GM10248 (cell line): Measurements from ENCODE around the gene NR5A1.

Source experiments
- CTCF ChIA-PET: fragments of 300-600 bp; sonication (Branson Sonifier 250); formaldehyde crosslinking; extraction: SDS; loops from one replicate; lab custom pipeline; 2021; ENCODE audit warnings: antibody characterized with exemption; lab: Yijun Ruan, JAX
- POLR2A ChIA-PET: fragments of 350-650 bp; sonication (Branson Sonifier 250); formaldehyde crosslinking; extraction: SDS; loops from one replicate; lab custom pipeline; 2020; ENCODE audit warnings: antibody characterized with exemption; lab: Yijun Ruan, JAX
- DNase-seq: peaks from one replicate; pipeline ENCODE4 v3.0.0; 2012; ENCODE audit errors: extremely low spot score
- TF ChIP-seq, protein P1 (sequence below): IDR thresholded peaks from 2 replicates; pipeline ENCODE4 v1.5.1; 2012; ENCODE audit warnings: mild to moderate bottlenecking, low read depth; ENCODE audit errors: extremely low read depth, missing control alignments, control extremely low read depth

Gene NR5A1

DNA sequence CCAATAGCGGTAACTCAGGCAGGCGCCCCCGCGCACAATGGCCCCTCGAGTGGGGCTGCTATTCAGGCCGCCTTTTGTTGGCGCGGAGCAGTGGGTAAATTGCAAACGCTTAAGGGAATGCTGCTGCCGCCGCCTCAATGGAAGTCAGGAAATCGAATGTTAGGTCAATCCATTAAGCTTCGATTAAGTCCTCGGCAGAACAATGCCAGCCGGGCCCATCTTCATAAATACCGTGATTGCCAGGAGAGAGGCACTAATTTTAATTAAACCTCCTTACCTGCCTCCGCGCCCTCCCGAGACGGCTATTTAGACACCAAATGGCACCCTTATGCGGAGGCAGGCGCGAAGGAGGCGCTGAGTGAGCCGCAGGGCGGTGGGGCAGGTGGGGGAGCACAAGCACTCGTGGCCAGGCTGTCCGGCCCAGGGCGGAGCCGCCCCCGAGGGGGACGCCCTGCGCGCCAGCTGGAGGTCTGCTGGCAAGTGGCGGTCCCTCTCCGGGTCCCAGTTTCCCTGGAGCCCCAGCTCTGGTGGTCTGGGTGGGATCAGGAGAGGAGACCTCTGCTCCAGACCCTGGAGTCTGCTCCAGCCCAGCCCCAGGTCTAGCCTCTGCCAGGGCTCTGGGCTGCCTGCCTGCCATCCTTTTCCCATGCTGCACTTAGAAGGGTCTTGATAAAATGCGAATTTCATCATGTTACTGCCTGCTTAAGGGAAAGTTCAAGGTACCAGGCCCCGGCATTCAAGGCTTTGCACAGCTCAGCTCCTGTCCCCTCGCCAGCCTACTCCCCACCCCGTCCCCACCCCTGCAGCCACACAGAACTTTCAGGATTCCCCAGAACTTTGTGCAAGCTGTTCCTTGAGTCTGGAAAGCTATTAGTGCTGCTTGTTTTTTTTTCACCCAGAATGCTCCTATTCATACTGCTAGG is 19.7 kb downstream of the NR5A1 start:
- ChIA-PET CTCF (interaction anchor here (1.4 kb wide), 1 partner anchor 52 kb away, joined by 3 read pairs; no protein-coding TSS in a partner anchor), POLR2A (no interaction called here)
- TF ChIP-seq, protein P1, sequence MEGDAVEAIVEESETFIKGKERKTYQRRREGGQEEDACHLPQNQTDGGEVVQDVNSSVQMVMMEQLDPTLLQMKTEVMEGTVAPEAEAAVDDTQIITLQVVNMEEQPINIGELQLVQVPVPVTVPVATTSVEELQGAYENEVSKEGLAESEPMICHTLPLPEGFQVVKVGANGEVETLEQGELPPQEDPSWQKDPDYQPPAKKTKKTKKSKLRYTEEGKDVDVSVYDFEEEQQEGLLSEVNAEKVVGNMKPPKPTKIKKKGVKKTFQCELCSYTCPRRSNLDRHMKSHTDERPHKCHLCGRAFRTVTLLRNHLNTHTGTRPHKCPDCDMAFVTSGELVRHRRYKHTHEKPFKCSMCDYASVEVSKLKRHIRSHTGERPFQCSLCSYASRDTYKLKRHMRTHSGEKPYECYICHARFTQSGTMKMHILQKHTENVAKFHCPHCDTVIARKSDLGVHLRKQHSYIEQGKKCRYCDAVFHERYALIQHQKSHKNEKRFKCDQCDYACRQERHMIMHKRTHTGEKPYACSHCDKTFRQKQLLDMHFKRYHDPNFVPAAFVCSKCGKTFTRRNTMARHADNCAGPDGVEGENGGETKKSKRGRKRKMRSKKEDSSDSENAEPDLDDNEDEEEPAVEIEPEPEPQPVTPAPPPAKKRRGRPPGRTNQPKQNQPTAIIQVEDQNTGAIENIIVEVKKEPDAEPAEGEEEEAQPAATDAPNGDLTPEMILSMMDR, result no peak
- DNase-seq, result no peak

DNA sequence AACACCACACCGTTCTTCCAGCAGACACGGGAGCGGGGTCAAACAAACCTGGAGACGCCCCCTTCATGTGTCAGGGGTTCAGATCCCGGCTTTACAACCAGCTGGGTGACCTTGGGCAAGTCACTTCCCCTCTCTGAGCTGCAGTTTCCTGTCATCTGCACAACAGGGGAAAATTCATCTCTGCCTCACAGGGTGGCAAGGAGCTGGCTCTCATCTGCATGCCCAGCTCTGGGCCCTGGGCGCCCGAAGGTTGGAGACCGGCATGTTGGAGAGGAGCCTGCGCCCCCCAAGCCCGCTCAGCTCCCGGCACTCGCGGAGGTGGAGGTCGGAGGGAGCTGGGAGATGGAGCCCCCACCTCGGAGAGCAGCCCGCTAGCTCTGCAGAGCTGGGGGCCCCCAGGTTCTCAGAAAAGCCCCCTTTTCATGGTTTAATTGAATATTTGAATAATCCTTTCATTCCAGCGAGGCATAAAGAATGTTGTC is 20.4 kb downstream of the NR5A1 start:
- POLR2A ChIA-PET, result no interaction called here
- CTCF ChIA-PET, result interaction anchor here (1.4 kb wide), 1 partner anchor 53 kb away, joined by 3 read pairs; no protein-coding TSS in a partner anchor
- TF ChIP-seq, protein P1, result no peak
- no peak for DNase-seq

DNA sequence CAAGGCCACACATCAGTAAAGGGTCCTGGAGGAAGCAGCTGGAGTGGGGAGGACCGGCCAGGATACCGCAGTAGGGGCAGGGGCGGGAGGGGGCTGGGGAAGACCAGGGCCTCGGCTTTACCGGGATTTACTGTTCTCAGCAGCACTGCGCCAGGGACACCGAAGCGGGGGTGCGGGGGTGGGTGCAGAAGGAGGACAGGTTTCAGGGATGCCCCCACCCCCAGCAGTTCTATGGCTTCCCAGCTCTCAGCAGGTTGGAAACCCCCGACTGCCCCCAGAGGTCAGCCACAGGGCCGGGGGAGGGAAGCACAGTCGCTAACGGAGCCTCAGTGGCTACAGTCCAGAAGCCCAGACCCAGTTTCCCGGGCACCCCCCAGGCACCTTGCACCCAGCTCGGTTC is 21.3 kb downstream of the NR5A1 start:
- DNase-seq, result no peak
- ChIA-PET POLR2A (no interaction called here), CTCF (no interaction called here)
- TF ChIP-seq, protein P1, result no peak

DNA sequence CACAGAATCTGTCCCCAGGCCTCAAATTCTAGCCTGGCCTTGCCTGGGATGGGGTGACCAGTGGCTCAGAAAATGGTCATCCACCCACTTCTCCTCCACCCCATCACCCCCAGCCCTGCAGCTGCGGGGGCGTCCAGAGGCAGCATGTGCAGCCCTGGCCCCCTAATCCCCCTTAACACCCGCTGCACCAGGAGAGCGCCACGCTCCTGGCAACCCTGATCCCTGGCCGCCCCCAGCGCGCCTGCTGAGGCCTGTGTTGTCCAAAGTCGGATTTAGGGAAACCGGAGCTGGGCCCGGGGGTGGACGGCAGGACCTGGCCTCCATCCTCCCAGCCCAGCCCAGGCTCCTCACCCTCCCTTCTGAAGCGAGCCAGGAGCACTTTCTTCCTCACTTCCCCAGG is 22.0 kb downstream of the NR5A1 start:
- TF ChIP-seq, protein P1, result no peak
- POLR2A ChIA-PET, result no interaction called here
- CTCF ChIA-PET, result interaction anchor here (1.0 kb wide), 1 partner anchor 52 kb away, joined by 3 read pairs; no protein-coding TSS in a partner anchor
- DNase-seq, result no peak

DNA sequence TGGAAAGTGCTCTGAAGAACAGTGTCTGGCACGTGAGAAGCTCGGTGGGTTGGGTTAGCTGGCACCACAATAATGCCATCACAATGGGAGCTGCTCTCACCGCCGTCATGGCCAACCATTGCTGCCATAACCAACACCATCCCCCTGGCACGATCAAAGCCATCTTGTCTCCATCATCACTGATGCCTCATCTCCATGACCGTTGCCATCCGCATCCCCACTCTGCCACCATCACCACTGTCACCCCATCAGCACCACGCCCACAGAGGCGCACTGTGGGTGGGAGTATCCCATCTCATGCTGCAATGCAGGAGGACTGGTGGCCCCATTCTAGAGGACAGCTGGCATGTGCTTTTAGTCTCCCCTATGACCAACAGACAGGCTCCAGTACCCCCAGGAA is 23.7 kb downstream of the NR5A1 start:
- ChIA-PET POLR2A (no interaction called here), CTCF (no interaction called here)
- no peak for DNase-seq
- TF ChIP-seq, protein P1, result no peak

DNA sequence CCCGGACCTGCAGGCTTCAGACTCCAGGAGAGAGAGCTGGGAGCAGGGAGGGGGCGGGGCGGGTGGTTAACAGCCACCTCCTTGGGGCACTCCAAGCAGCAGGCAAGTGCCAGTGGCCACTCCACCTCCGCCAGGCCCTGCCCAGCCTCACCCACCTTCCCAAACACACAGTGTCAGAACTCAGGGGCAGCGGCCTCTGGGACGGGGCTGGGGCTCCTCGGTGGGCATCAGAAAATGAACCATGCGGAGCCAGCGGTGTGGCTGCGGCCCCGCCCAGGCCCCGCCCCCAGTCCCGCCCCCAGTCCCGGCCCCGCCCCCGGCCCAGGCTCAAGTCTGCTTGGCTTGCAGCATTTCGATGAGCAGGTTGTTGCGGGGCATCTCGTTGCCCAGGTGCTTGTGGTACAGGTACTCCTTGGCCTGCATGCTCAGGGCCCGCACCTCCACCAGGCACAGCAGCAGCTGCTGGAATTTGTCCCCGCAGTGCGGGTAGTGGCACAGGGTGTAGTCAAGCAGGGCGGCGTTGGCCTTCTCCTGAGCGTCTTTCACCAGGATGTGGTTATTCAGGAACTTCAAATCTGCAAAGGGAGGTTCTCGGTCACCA is 24.7 kb downstream of the NR5A1 start:
- ChIA-PET CTCF (no interaction called here), POLR2A (no interaction called here)
- TF ChIP-seq, protein P1, result no peak
- DNase-seq, result no peak
